IMR-90 (cell line): ENCODE data around the gene MB21D2.

Experiments
- BHLHE40 ChIP-seq: fragments of 150-350 bp; IDR thresholded peaks from 2 replicates; pipeline ENCODE4 v1.6.1; 2016; ENCODE audit warnings: mild to moderate bottlenecking, low read depth, low read length
- CEBPB ChIP-seq: IDR thresholded peaks from 2 replicates; pipeline ENCODE4 v1.6.1; 2012; ENCODE audit warnings: low read depth, low read length, improper control_type of control experiment
- CTCF ChIP-seq: conservative IDR thresholded peaks from 2 replicates; pipeline ENCODE4 v1.5.1; 2012; ENCODE audit warnings: mild to moderate bottlenecking, low read depth, low read length, improper control_type of control experiment
- FOS ChIP-seq: fragments of 150-350 bp; IDR thresholded peaks from 2 replicates; pipeline ENCODE4 v1.6.1; 2016; ENCODE audit warnings: low read depth, low read length
- MAFK ChIP-seq: IDR thresholded peaks from 2 replicates; pipeline ENCODE4 v1.6.1; 2012; ENCODE audit warnings: low read depth, low read length, improper control_type of control experiment
- MXI1 ChIP-seq: IDR thresholded peaks from 2 replicates; pipeline ENCODE4 v1.6.1; 2012; ENCODE audit warnings: low read depth, mild to moderate bottlenecking, low read length, moderate library complexity, borderline replicate concordance
- POLR2A ChIP-seq: IDR thresholded peaks from 2 replicates; pipeline ENCODE4 v1.6.1; 2012; ENCODE audit warnings: mild to moderate bottlenecking, low read depth, low read length
- USF2 ChIP-seq: fragments of 150-350 bp; IDR thresholded peaks from 2 replicates; pipeline ENCODE4 v1.6.1; 2017; ENCODE audit warnings: mild to moderate bottlenecking, antibody characterized with exemption, low read length, low read depth

DNA sequence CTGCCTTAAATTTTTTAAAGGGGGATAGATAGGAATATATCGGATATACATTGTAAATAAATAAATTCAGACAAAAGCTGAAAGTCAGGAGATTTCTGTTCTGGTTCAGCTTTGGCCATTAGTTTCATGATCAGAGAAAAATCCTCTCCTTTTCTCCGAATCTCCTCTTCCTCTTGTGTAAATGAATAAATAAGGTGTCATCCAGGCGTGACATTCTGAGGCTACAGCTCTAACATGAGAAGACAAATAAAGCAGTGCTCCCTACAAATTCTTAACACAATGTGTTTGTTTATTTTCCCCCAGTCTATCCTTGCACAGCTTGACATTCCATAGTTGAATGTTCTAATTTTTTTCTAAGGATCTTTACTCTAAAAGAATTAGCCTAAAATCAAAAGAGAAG is 9.4 kb upstream of the MB21D2 start:
- TF ChIP-seq MXI1, result no peak
- no peak for TF ChIP-seq POLR2A
- TF ChIP-seq CTCF, result no peak
- TF ChIP-seq FOS, result no peak
- no peak for TF ChIP-seq MAFK
- no peak for TF ChIP-seq CEBPB
- no peak for TF ChIP-seq USF2
- no peak for TF ChIP-seq BHLHE40
